ENCODE data around the gene TTLL1.

The TTLL1 gene

GRCh38 chr22:43057641-43058040, 31.6 kb downstream of the TTLL1 start:
- Histone ChIP-seq H3K4me3 (ENCODE audit: low read length) (no peak overlapping the region), H3K36me3 (ENCODE audit: control insufficient read depth, low read length) (no peaks in the 10 kb centered on the region), H3K4me2 (ENCODE audit: low read length) (no peak overlapping the region), H4K20me1 (ENCODE audit: control insufficient read depth, insufficient read depth, low read depth, low read length) (no peaks in the 10 kb centered on the region), H3K79me2 (ENCODE audit: control insufficient read depth, low read length) (no peaks in the 10 kb centered on the region), H3K4me1 (ENCODE audit: control insufficient read depth, low read length) (no peaks in the 10 kb centered on the region), H3K27me3 (ENCODE audit: control insufficient read depth, low read length) (no peaks in the 10 kb centered on the region), H3F3A (ENCODE audit: control insufficient read depth, insufficient read depth) (no peaks in the 10 kb centered on the region), H3K9me3 (ENCODE audit: control insufficient read depth, insufficient read depth, low read length) (no peaks in the 10 kb centered on the region), H3K27ac (ENCODE audit: low read depth, low read length) (no peak overlapping the region), H3K9me2 (replicated peaks; ENCODE audit: control insufficient read depth, low read length) (no peaks in the 10 kb centered on the region)
- TF ChIP-seq EZH2phosphoT487 (IDR thresholded peaks at IDR 0.05; ENCODE audit: borderline replicate concordance, low read length) (no peak), CTCF (IDR thresholded peaks at IDR 0.05; ENCODE audit: low read depth, low read length, poor library complexity, severe bottlenecking) (no peak)

GRCh38 chr22:43053176-43053575, 36.0 kb downstream of the TTLL1 start:
- H3K79me2 ChIP-seq (ENCODE audit: control insufficient read depth, low read length) = no peaks in the 10 kb centered on the region
- no peaks in the 10 kb centered on the region for H3K9me3 ChIP-seq (ENCODE audit: control insufficient read depth, insufficient read depth, low read length)
- no peak overlapping the region for H3K4me2 ChIP-seq (ENCODE audit: low read length)
- H3K36me3 ChIP-seq (ENCODE audit: control insufficient read depth, low read length) = no peaks in the 10 kb centered on the region
- no peak overlapping the region for H3K27ac ChIP-seq (ENCODE audit: low read depth, low read length)
- H3F3A ChIP-seq (ENCODE audit: control insufficient read depth, insufficient read depth) = no peaks in the 10 kb centered on the region
- H4K20me1 ChIP-seq (ENCODE audit: control insufficient read depth, insufficient read depth, low read depth, low read length) = no peaks in the 10 kb centered on the region
- H3K4me1 ChIP-seq (ENCODE audit: control insufficient read depth, low read length) = no peaks in the 10 kb centered on the region
- TF ChIP-seq CTCF (IDR thresholded peaks at IDR 0.05; ENCODE audit: low read depth, low read length, poor library complexity, severe bottlenecking) (peak; percentile 65), EZH2phosphoT487 (IDR thresholded peaks at IDR 0.05; ENCODE audit: borderline replicate concordance, low read length) (no peak)
- H3K4me3 ChIP-seq (ENCODE audit: low read length) = no peak overlapping the region
- H3K9me2 ChIP-seq (replicated peaks; ENCODE audit: control insufficient read depth, low read length) = no peaks in the 10 kb centered on the region
- H3K27me3 ChIP-seq (ENCODE audit: control insufficient read depth, low read length) = no peaks in the 10 kb centered on the region

GRCh38 chr22:43050995-43051394, 38.2 kb downstream of the TTLL1 start:
- H3K4me2 ChIP-seq (ENCODE audit: low read length) = no peak overlapping the region
- H3K36me3 ChIP-seq (ENCODE audit: control insufficient read depth, low read length) = no peaks in the 10 kb centered on the region
- no peaks in the 10 kb centered on the region for H3K79me2 ChIP-seq (ENCODE audit: control insufficient read depth, low read length)
- H3K4me3 ChIP-seq (ENCODE audit: low read length) = no peak overlapping the region
- no peaks in the 10 kb centered on the region for H3K9me3 ChIP-seq (ENCODE audit: control insufficient read depth, insufficient read depth, low read length)
- TF ChIP-seq EZH2phosphoT487 (IDR thresholded peaks at IDR 0.05; ENCODE audit: borderline replicate concordance, low read length) (no peak), CTCF (IDR thresholded peaks at IDR 0.05; ENCODE audit: low read depth, low read length, poor library complexity, severe bottlenecking) (no peak)
- no peak overlapping the region for H3K27ac ChIP-seq (ENCODE audit: low read depth, low read length)
- H3K4me1 ChIP-seq (ENCODE audit: control insufficient read depth, low read length) = no peaks in the 10 kb centered on the region
- H3K9me2 ChIP-seq (replicated peaks; ENCODE audit: control insufficient read depth, low read length) = no peaks in the 10 kb centered on the region
- H3K27me3 ChIP-seq (ENCODE audit: control insufficient read depth, low read length) = no peaks in the 10 kb centered on the region
- no peaks in the 10 kb centered on the region for H4K20me1 ChIP-seq (ENCODE audit: control insufficient read depth, insufficient read depth, low read depth, low read length)
- no peaks in the 10 kb centered on the region for H3F3A ChIP-seq (ENCODE audit: control insufficient read depth, insufficient read depth)

GRCh38 chr22:43047605-43048004, 41.6 kb downstream of the TTLL1 start:
- TF ChIP-seq CTCF (IDR thresholded peaks at IDR 0.05; ENCODE audit: low read depth, low read length, poor library complexity, severe bottlenecking) (no peak), EZH2phosphoT487 (IDR thresholded peaks at IDR 0.05; ENCODE audit: borderline replicate concordance, low read length) (no peak)
- Histone ChIP-seq H3K4me1 (ENCODE audit: control insufficient read depth, low read length) (no peaks in the 10 kb centered on the region), H3K27ac (ENCODE audit: low read depth, low read length) (no peak overlapping the region), H3F3A (ENCODE audit: control insufficient read depth, insufficient read depth) (no peaks in the 10 kb centered on the region), H3K4me3 (ENCODE audit: low read length) (no peak overlapping the region), H3K4me2 (ENCODE audit: low read length) (no peak overlapping the region), H3K27me3 (ENCODE audit: control insufficient read depth, low read length) (no peaks in the 10 kb centered on the region), H3K36me3 (ENCODE audit: control insufficient read depth, low read length) (no peaks in the 10 kb centered on the region), H3K9me3 (ENCODE audit: control insufficient read depth, insufficient read depth, low read length) (no peaks in the 10 kb centered on the region), H3K9me2 (replicated peaks; ENCODE audit: control insufficient read depth, low read length) (no peaks in the 10 kb centered on the region), H3K79me2 (ENCODE audit: control insufficient read depth, low read length) (no peaks in the 10 kb centered on the region), H4K20me1 (ENCODE audit: control insufficient read depth, insufficient read depth, low read depth, low read length) (no peaks in the 10 kb centered on the region)

Data from DOHH2 (cell line).